ENCODE measurements around the gene USP10.

Gene USP10

GRCh38 chr16:84709609-84710008 is 9.8 kb downstream of the USP10 start:
- no peak for TF ChIP-seq CEBPB (IDR thresholded peaks at IDR 0.05)
- no peak for TF ChIP-seq FOXM1 (IDR thresholded peaks at IDR 0.05; ENCODE audit: borderline replicate concordance, low read depth)
- no peak for TF ChIP-seq EGR1 (IDR thresholded peaks at IDR 0.05)
- no peak for TF ChIP-seq RAD21 (IDR thresholded peaks at IDR 0.05; ENCODE audit: low read depth)

GRCh38 chr16:84710686-84711085 is 10.9 kb downstream of the USP10 start:
- TF ChIP-seq TEAD4 (IDR thresholded peaks at IDR 0.05): no peak
- TF ChIP-seq NFIC (IDR thresholded peaks at IDR 0.05): no peak
- TF ChIP-seq ZBTB7A (IDR thresholded peaks at IDR 0.05; ENCODE audit: low read depth): no peak
- no peak for TF ChIP-seq EP300 (IDR thresholded peaks at IDR 0.05; ENCODE audit: borderline replicate concordance)
- no peak for TF ChIP-seq FOXM1 (IDR thresholded peaks at IDR 0.05; ENCODE audit: borderline replicate concordance, low read depth)
- no peak for TF ChIP-seq CEBPB (IDR thresholded peaks at IDR 0.05)
- TF ChIP-seq RAD21 (IDR thresholded peaks at IDR 0.05; ENCODE audit: low read depth): no peak

DNA sequence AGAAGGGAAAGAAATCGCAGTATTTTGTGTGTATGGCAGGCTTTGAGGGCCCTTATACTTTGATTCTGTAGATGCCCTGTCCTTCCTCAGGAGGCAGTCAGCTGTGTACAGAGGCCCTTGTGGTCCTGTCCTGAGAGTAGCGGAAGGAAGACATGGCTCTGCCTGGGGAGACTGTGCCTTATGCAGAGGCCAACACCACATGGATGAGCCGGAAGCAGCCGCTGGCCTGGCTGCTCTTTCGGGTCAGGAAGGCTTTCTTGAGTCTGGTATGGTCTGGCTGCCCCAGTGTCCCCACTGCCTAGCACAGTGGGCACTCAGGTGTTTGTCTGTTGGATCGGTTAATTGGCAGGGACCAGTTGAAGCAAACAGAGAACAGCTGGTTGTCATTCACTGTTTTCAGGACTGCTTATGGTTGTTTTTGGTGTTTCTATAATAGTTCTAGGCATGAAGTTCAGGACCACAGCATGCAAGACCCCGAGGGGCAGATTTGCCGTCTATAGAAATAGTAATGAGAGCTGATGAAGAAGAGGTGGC is 12.4 kb downstream of the USP10 start:
- TF ChIP-seq CREB1 (IDR thresholded peaks at IDR 0.05; ENCODE audit: low read depth) (no peak), YY1 (IDR thresholded peaks at IDR 0.05; ENCODE audit: low read depth) (no peak), RAD21 (IDR thresholded peaks at IDR 0.05; ENCODE audit: low read depth) (no peak), EP300 (IDR thresholded peaks at IDR 0.05; ENCODE audit: borderline replicate concordance) (no peak)

DNA sequence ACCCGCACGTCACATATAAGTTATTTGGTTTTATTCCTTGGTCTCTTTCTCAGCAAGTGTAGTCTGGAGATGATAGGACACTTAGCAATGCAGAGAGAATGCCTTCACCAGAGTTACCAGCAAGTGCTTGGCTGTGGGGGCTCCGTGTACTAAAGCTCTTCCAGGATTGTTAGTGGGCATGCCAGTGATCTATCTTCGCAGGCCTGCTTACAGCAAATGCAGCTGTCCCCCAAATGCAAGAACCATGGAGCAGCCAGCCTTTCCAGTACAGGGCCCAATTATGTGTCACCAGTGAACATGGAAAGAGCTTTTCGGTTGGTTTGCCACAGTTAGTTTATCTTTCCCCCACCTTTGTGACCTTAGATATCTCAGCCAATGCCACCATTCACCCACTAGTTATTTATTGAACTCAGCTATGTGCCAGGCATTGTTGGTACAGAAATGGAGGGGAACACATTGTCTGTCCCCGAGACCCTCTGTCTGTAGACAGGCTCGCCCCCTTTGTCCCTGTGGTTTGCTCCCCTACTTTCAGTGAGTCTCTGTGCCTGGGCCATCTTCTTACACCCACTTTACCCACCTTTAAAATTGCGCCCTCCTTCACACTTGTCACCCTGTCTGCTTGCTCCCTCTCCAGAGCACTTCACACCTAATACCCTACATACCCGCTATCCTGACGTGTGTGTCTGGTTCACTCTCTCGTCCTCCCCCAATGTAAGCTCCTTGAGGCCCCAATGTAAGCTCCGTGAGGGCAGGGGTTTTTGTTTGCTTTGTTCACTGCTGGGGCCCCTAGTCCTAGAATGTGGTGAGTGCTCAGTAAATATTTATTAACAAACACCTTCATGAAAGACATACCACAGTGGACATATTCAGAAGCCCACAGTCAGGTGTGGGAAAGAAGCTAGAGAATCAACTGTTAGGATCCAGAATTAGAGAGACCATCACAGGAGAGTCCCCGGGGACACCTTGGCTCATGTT is 13.3 kb downstream of the USP10 start:
- TF ChIP-seq CREB1 (IDR thresholded peaks at IDR 0.05; ENCODE audit: low read depth) (no peak), FOXM1 (IDR thresholded peaks at IDR 0.05; ENCODE audit: borderline replicate concordance, low read depth) (no peak), USF1 (IDR thresholded peaks at IDR 0.05) (no peak), RAD21 (IDR thresholded peaks at IDR 0.05; ENCODE audit: low read depth) (no peak), EP300 (IDR thresholded peaks at IDR 0.05; ENCODE audit: borderline replicate concordance) (no peak)
- TF ChIP-seq, protein P1, sequence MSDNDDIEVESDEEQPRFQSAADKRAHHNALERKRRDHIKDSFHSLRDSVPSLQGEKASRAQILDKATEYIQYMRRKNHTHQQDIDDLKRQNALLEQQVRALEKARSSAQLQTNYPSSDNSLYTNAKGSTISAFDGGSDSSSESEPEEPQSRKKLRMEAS (IDR thresholded peaks at IDR 0.05): no peak

DNA sequence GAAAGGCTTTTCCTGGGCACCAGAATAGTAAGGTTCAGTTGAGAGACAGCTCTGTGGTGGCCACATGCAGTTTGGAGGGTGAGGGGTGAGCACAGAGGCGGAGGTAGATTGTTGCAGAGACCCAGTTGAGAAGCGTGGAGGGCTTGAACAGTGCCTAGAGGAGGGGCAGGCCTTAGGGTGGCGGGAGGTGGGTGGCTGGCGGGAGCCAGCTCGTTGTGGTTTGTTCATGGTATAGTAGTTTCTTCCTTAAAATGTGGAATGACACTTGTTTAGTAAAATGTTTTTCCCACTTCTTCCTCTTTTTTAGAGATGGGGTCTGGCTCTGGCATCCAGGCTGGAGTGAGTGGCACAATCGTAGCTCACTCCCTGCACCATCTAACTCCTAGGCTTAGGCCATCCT is 14.2 kb downstream of the USP10 start:
- no peak for TF ChIP-seq USF1 (IDR thresholded peaks at IDR 0.05)
- TF ChIP-seq, protein P1 (IDR thresholded peaks at IDR 0.05): no peak
- TF ChIP-seq ZBTB7A (IDR thresholded peaks at IDR 0.05; ENCODE audit: low read depth): no peak
- TF ChIP-seq TAF1 (IDR thresholded peaks at IDR 0.05; ENCODE audit: low read depth): no peak
- no peak for TF ChIP-seq YY1 (IDR thresholded peaks at IDR 0.05; ENCODE audit: low read depth)
- no peak for TF ChIP-seq REST (IDR thresholded peaks at IDR 0.05; ENCODE audit: low read depth)
- no peak for TF ChIP-seq RAD21 (IDR thresholded peaks at IDR 0.05; ENCODE audit: low read depth)
- TF ChIP-seq EGR1 (IDR thresholded peaks at IDR 0.05): no peak
- TF ChIP-seq NFIC (IDR thresholded peaks at IDR 0.05): no peak
- TF ChIP-seq CEBPB (IDR thresholded peaks at IDR 0.05): no peak
- TF ChIP-seq TCF12 (IDR thresholded peaks at IDR 0.05; ENCODE audit: low read depth): no peak
- TF ChIP-seq FOXM1 (IDR thresholded peaks at IDR 0.05; ENCODE audit: borderline replicate concordance, low read depth): no peak
- no peak for TF ChIP-seq TEAD4 (IDR thresholded peaks at IDR 0.05)
- TF ChIP-seq CREB1 (IDR thresholded peaks at IDR 0.05; ENCODE audit: low read depth): no peak
- no peak for TF ChIP-seq EP300 (IDR thresholded peaks at IDR 0.05; ENCODE audit: borderline replicate concordance)

DNA sequence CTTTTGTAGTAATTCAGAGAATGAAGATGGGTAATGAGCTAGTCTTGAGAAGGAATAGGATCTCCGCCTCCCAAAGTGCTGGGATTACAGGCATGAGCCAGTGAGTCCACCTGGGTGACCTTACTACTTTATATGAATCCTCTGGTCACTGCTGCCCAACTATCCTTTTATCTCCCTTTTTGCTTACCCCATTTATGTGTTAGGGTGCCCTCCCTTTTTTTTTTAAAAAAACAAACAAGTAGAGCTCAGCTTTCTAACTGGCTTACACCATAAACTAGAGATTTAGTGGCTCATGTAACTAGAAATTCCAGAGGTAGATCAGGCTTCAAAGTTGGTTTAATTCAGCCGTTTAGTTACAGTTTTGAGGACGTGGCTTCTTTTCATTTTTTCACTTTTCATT is 15.6 kb downstream of the USP10 start:
- TF ChIP-seq TEAD4 (IDR thresholded peaks at IDR 0.05) (no peak), TAF1 (IDR thresholded peaks at IDR 0.05; ENCODE audit: low read depth) (no peak), ZBTB7A (IDR thresholded peaks at IDR 0.05; ENCODE audit: low read depth) (no peak), CREB1 (IDR thresholded peaks at IDR 0.05; ENCODE audit: low read depth) (no peak), CEBPB (IDR thresholded peaks at IDR 0.05) (no peak), FOXM1 (IDR thresholded peaks at IDR 0.05; ENCODE audit: borderline replicate concordance, low read depth) (no peak), TCF12 (IDR thresholded peaks at IDR 0.05; ENCODE audit: low read depth) (no peak), USF1 (IDR thresholded peaks at IDR 0.05) (no peak), EGR1 (IDR thresholded peaks at IDR 0.05) (no peak)
- TF ChIP-seq, protein P1 (IDR thresholded peaks at IDR 0.05): no peak
